BLaER1 treated with 17β-estradiol and CSF1 and Interleukin-3, amounts not matched to agents 10 nM and 100 nM (cell line): ENCODE data around the gene CKB.

ENCODE experiments used
- H3K27ac ChIP-seq, 11 experiments: shearing (Covaris generic); formaldehyde crosslinking; 2 replicates each; pipeline ENCODE4 v1.8.1; 2022
- H3K27me3 ChIP-seq, 11 experiments: shearing (Covaris generic); formaldehyde crosslinking; 2 replicates each; pipeline ENCODE4 v1.8.1; 2022
- H3K36me3 ChIP-seq, 11 experiments: shearing (Covaris generic); formaldehyde crosslinking; 2 replicates each; pipeline ENCODE4 v1.8.1; 2022
- H3K4me1 ChIP-seq, 10 experiments: shearing (Covaris generic); formaldehyde crosslinking; 2 replicates each; pipeline ENCODE4 v1.8.1; 2022
- H3K4me2 ChIP-seq, 11 experiments: shearing (Covaris generic); formaldehyde crosslinking; 2 replicates each; pipeline ENCODE4 v1.8.1; 2022
- H3K4me3 ChIP-seq, 10 experiments: shearing (Covaris generic); formaldehyde crosslinking; 2 replicates each; pipeline ENCODE4 v1.8.1; 2022
- H3K9ac ChIP-seq, 11 experiments: shearing (Covaris generic); formaldehyde crosslinking; 2 replicates each; pipeline ENCODE4 v1.8.1; 2022
- H3K9me3 ChIP-seq, 11 experiments: shearing (Covaris generic); formaldehyde crosslinking; replicated peaks in 1 of 11; 2 replicates each; pipeline ENCODE4 v1.8.1; 2022
- H4K20me1 ChIP-seq, 11 experiments: shearing (Covaris generic); formaldehyde crosslinking; 2 replicates each; pipeline ENCODE4 v1.8.1; 2022
- Cebpa-rat ChIP-seq, 11 experiments: shearing (Covaris generic); IDR thresholded peaks; 2 replicates each; pipeline ENCODE4 v1.8.1; 2022

Gene CKB

GRCh38 chr14:103542605-103543088 lies 20.0 kb upstream of the CKB start:
- peaks cover 0 to 18% (median 0%) of the 10 kb centered on the region in 11 experiments; a peak in 5 of 22 replicates for H3K27me3 ChIP-seq
- peaks cover 43 to 100% (median 97%) of the 10 kb centered on the region in 10 experiments for H3K4me1 ChIP-seq
- peak overlapping the region; percentile 55 to 98 (median 85); a peak in 21 of 22 replicates for H3K4me2 ChIP-seq
- H3K27ac ChIP-seq: peak overlapping the region in 6 of 11 experiments; percentile 30 to 65 (median 56); a peak in 10 of 22 replicates
- H4K20me1 ChIP-seq: peaks cover 15 to 98% (median 66%) of the 10 kb centered on the region in 11 experiments; a peak in 21 of 22 replicates
- H3K9me3 ChIP-seq: no peaks in the 10 kb centered on the region
- no peak for TF ChIP-seq Cebpa-rat (IDR thresholded peaks at IDR 0.05)
- peak overlapping the region in 9 of 11 experiments; percentile 3 to 71 (median 43); a peak in 13 of 22 replicates for H3K9ac ChIP-seq
- H3K4me3 ChIP-seq: peak overlapping the region in 2 of 10 experiments; percentile 32 to 41; a peak in 4 of 20 replicates
- H3K36me3 ChIP-seq: peaks cover 0 to 2% (median 0%) of the 10 kb centered on the region in 11 experiments; a peak in 1 of 22 replicates

GRCh38 chr14:103541709-103542604 lies 19.3 kb upstream of the CKB start:
- peaks cover 43 to 96% (median 90%) of the 10 kb centered on the region in 10 experiments for H3K4me1 ChIP-seq
- peak overlapping the region; percentile 55 to 98 (median 85); a peak in 21 of 22 replicates for H3K4me2 ChIP-seq
- H4K20me1 ChIP-seq: peaks cover 8 to 98% (median 66%) of the 10 kb centered on the region in 11 experiments; a peak in 21 of 22 replicates
- peak overlapping the region in 6 of 11 experiments; percentile 30 to 65 (median 56); a peak in 10 of 22 replicates for H3K27ac ChIP-seq
- H3K4me3 ChIP-seq: peak overlapping the region in 2 of 10 experiments; percentile 32 to 41; a peak in 1 of 20 replicates
- H3K9me3 ChIP-seq: no peaks in the 10 kb centered on the region
- TF ChIP-seq Cebpa-rat (IDR thresholded peaks at IDR 0.05): no peak
- H3K27me3 ChIP-seq: peaks cover 0 to 18% (median 0%) of the 10 kb centered on the region in 11 experiments; a peak in 5 of 22 replicates
- H3K9ac ChIP-seq: peak overlapping the region in 8 of 11 experiments; percentile 15 to 71 (median 51); a peak in 11 of 22 replicates
- peaks cover 0 to 9% (median 0%) of the 10 kb centered on the region in 11 experiments; a peak in 3 of 22 replicates for H3K36me3 ChIP-seq

- Histone ChIP-seq H3K4me3 (no peak overlapping the region), H3K9ac (peak overlapping the region in 4 of 11 experiments; percentile 38 to 71 (median 53); a peak in 6 of 22 replicates), H3K9me3 (no peaks in the 10 kb centered on the region), H3K27ac (peak overlapping the region in 1 of 11 experiments; percentile 18; a peak in 1 of 22 replicates), H3K4me1 (peaks cover 37 to 87% (median 81%) of the 10 kb centered on the region in 10 experiments), H3K27me3 (peaks cover 0 to 15% (median 0%) of the 10 kb centered on the region in 11 experiments; a peak in 5 of 22 replicates), H3K4me2 (peak overlapping the region in 10 of 11 experiments; percentile 10 to 98 (median 86); a peak in 16 of 22 replicates), H3K36me3 (peaks cover 0 to 18% (median 8%) of the 10 kb centered on the region in 11 experiments; a peak in 11 of 22 replicates), H4K20me1 (peaks cover 9 to 98% (median 66%) of the 10 kb centered on the region in 11 experiments)
- TF ChIP-seq Cebpa-rat (IDR thresholded peaks at IDR 0.05): no peak
Measured at GRCh38 chr14:103540821-103541708, 18.4 kb upstream of the CKB start.

- Histone ChIP-seq H3K27me3 (peaks cover 0 to 5% (median 0%) of the 10 kb centered on the region in 11 experiments; a peak in 1 of 22 replicates), H3K9ac (peak overlapping the region in 3 of 11 experiments; percentile 28 to 59 (median 46); a peak in 3 of 22 replicates), H3K4me2 (peak overlapping the region in 6 of 11 experiments; percentile 38 to 98 (median 56); a peak in 11 of 22 replicates), H4K20me1 (peaks cover 16 to 98% (median 66%) of the 10 kb centered on the region in 11 experiments; a peak in 20 of 22 replicates), H3K36me3 (peaks cover 13 to 36% (median 26%) of the 10 kb centered on the region in 11 experiments; a peak in 21 of 22 replicates), H3K27ac (no peak overlapping the region), H3K9me3 (no peaks in the 10 kb centered on the region), H3K4me1 (peaks cover 22 to 69% (median 63%) of the 10 kb centered on the region in 10 experiments), H3K4me3 (no peak overlapping the region)
- TF ChIP-seq Cebpa-rat (IDR thresholded peaks at IDR 0.05): no peak
Measured at GRCh38 chr14:103539056-103539825, 16.6 kb upstream of the CKB start.

GRCh38 chr14:103538291-103539055 lies 15.8 kb upstream of the CKB start:
- TF ChIP-seq Cebpa-rat (IDR thresholded peaks at IDR 0.05): no peak
- Histone ChIP-seq H3K4me1 (peaks cover 20 to 61% (median 55%) of the 10 kb centered on the region in 10 experiments), H3K36me3 (peaks cover 14 to 43% (median 34%) of the 10 kb centered on the region in 11 experiments; a peak in 21 of 22 replicates), H3K9me3 (no peaks in the 10 kb centered on the region), H4K20me1 (peaks cover 8 to 98% (median 73%) of the 10 kb centered on the region in 11 experiments; a peak in 20 of 22 replicates), H3K4me3 (no peak overlapping the region), H3K27me3 (peaks cover 0 to 5% (median 0%) of the 10 kb centered on the region in 11 experiments; a peak in 1 of 22 replicates), H3K9ac (peak overlapping the region in 4 of 11 experiments; percentile 28 to 59 (median 46); a peak in 5 of 22 replicates), H3K4me2 (peak overlapping the region in 7 of 11 experiments; percentile 28 to 98 (median 55); a peak in 13 of 22 replicates), H3K27ac (no peak overlapping the region)

GRCh38 chr14:103537175-103537990 lies 14.8 kb upstream of the CKB start:
- H3K9ac ChIP-seq: peak overlapping the region in 1 of 11 experiments; percentile 42; a peak in 2 of 22 replicates
- H3K9me3 ChIP-seq: no peaks in the 10 kb centered on the region
- H3K4me1 ChIP-seq: peaks cover 20 to 50% (median 45%) of the 10 kb centered on the region in 10 experiments
- no peak for TF ChIP-seq Cebpa-rat (IDR thresholded peaks at IDR 0.05)
- H3K4me3 ChIP-seq: no peak overlapping the region
- peaks cover 2 to 99% (median 84%) of the 10 kb centered on the region in 11 experiments; a peak in 20 of 22 replicates for H4K20me1 ChIP-seq
- no peak overlapping the region for H3K27ac ChIP-seq
- peaks cover 0 to 5% (median 0%) of the 10 kb centered on the region in 11 experiments; a peak in 1 of 22 replicates for H3K27me3 ChIP-seq
- H3K36me3 ChIP-seq: peaks cover 14 to 54% (median 45%) of the 10 kb centered on the region in 11 experiments; a peak in 21 of 22 replicates
- H3K4me2 ChIP-seq: no peak overlapping the region
